Activated naive CD8-positive, alpha-beta T cell treated with anti-CD3 and anti-CD28 coated beads for 36 hours (primary cell): Measurements from ENCODE around the gene STK33. TPM values are rescaled to one million over a fixed set of nuclear protein-coding genes. Genes with fewer than 3 reads are reported as not detected.
A peak's percentile ranks its signal among the peaks of the same experiment; 100 is the strongest.
"Not testable (repeated sequence)": the region's sequence is repeated elsewhere in the genome, so short reads cannot be mapped to it uniquely, and the experiment has no call there.

Experiments used
- DNase-seq: peaks from one replicate; pipeline ENCODE4 v3.0.0; 2021
- H3K27ac Mint-ChIP-seq: one replicate; pipeline ENCODE4 v1.8.0; 2022; ENCODE audit warnings: mild to moderate bottlenecking, moderate library complexity, mixed read lengths
- H3K27me3 Mint-ChIP-seq: one replicate; pipeline ENCODE4 v1.8.0; 2022; ENCODE audit warnings: mild to moderate bottlenecking, mixed read lengths
- H3K36me3 Mint-ChIP-seq: one replicate; pipeline ENCODE4 v1.8.0; 2021; ENCODE audit warnings: mild to moderate bottlenecking, mixed read lengths
- H3K4me1 Mint-ChIP-seq: one replicate; pipeline ENCODE4 v1.8.0; 2021; ENCODE audit warnings: mixed read lengths
- H3K4me3 Mint-ChIP-seq: one replicate; pipeline ENCODE4 v1.8.0; 2022; ENCODE audit warnings: mild to moderate bottlenecking, moderate library complexity, mixed read lengths
- H3K9me3 Mint-ChIP-seq: one replicate; pipeline ENCODE4 v1.8.0; 2022; ENCODE audit warnings: mixed read lengths
- total RNA-seq, 2 experiments: library from RNA; stranded (reverse); gene quantifications; one replicate each; pipeline ENCODE4 v1.2.3, GENCODE V29; 2021

Gene STK33
- total RNA-seq, 2 experiments from 2014 or later = 3.8 to 5.2 TPM

- no peaks in the 10 kb centered on the region for H3K36me3 Mint-ChIP-seq
- H3K27ac Mint-ChIP-seq = peak overlapping the region; percentile 21
- H3K4me3 Mint-ChIP-seq = no peak overlapping the region
- H3K27me3 Mint-ChIP-seq = peaks cover 3% of the 10 kb centered on the region
- no peaks in the 10 kb centered on the region for H3K9me3 Mint-ChIP-seq
- DNase-seq = no peak
- H3K4me1 Mint-ChIP-seq = no peaks in the 10 kb centered on the region
Observed at GRCh38 chr11:8533332-8533731, 60.7 kb downstream of the STK33 start.

GRCh38 chr11:8532475-8532874, 61.6 kb downstream of the STK33 start:
- Mint-ChIP-seq H3K4me1 (no peaks in the 10 kb centered on the region), H3K27me3 (peaks cover 3% of the 10 kb centered on the region), H3K9me3 (no peaks in the 10 kb centered on the region), H3K27ac (no peak overlapping the region), H3K4me3 (no peak overlapping the region), H3K36me3 (no peaks in the 10 kb centered on the region)
- DNase-seq = no peak

- no peak overlapping the region for H3K27ac Mint-ChIP-seq
- no peaks in the 10 kb centered on the region for H3K36me3 Mint-ChIP-seq
- no peak for DNase-seq
- H3K27me3 Mint-ChIP-seq = peaks cover 3% of the 10 kb centered on the region
- H3K4me1 Mint-ChIP-seq = no peaks in the 10 kb centered on the region
- H3K4me3 Mint-ChIP-seq = no peak overlapping the region
- no peaks in the 10 kb centered on the region for H3K9me3 Mint-ChIP-seq
Observed at GRCh38 chr11:8531982-8532381, 62.0 kb downstream of the STK33 start.

DNA sequence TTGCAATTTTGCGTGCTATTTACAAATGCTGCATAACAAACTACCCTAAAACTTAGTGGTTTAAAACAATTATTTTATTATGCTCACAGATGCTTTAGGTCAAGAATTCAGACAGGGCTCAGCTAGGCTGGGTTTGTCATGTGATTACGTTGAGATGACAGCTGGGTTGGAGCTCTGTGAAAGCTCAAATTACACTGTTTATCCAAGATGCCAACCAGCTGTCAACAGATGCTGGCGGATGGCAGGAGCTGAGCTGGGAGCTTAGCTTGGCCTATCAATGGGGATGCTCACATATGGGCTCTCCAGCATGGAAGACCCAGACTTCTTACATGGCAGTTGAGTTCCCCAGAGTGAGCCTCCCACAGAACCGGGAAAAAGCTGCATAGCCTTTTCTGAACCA, 62.7 kb downstream of the STK33 start:
- no peak for DNase-seq
- H3K4me1 Mint-ChIP-seq = no peaks in the 10 kb centered on the region
- no peaks in the 10 kb centered on the region for H3K9me3 Mint-ChIP-seq
- H3K36me3 Mint-ChIP-seq = no peaks in the 10 kb centered on the region
- H3K4me3 Mint-ChIP-seq = no peak overlapping the region
- peaks cover 3% of the 10 kb centered on the region for H3K27me3 Mint-ChIP-seq
- no peak overlapping the region for H3K27ac Mint-ChIP-seq

- H3K4me1 Mint-ChIP-seq = no peaks in the 10 kb centered on the region
Observed at GRCh38 chr11:8527939-8528338, 66.1 kb downstream of the STK33 start.

GRCh38 chr11:8523396-8523795, 70.6 kb downstream of the STK33 start:
- Mint-ChIP-seq H3K4me3 (no peak overlapping the region), H3K9me3 (peaks cover 4% of the 10 kb centered on the region), H3K27me3 (no peaks in the 10 kb centered on the region), H3K36me3 (no peaks in the 10 kb centered on the region), H3K27ac (no peak overlapping the region), H3K4me1 (no peaks in the 10 kb centered on the region)
- DNase-seq = no peak

More at GRCh38 chr11:8527939-8528338, 66.1 kb downstream of the STK33 start:
- Mint-ChIP-seq H3K27me3 (no peaks in the 10 kb centered on the region), H3K4me3 (no peak overlapping the region), H3K36me3 (no peaks in the 10 kb centered on the region), H3K9me3 (no peaks in the 10 kb centered on the region), H3K27ac (no peak overlapping the region)
- DNase-seq = no peak

DNA sequence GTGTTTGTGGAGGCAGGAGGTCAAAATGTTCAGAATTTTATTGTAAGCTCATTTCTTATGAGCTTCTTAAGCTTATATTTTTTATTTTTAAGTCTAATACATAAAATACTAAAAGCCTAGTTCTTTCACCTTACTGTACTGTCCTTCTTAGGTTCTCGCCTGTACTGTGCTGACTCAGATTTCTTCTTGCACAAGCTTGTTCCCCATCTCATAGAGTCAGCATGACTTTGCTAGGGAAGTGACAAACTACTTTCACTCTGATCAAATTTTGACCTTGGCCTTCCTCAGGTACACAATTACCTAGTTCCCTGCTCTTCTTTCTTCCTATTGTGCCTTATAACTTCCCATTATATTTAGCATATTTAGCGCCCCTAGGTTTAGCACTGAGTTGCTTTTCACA, 81.5 kb downstream of the STK33 start:
- no peak for DNase-seq
- H3K9me3 Mint-ChIP-seq = peaks cover 4% of the 10 kb centered on the region
- no peak overlapping the region for H3K27ac Mint-ChIP-seq
- peaks cover 7% of the 10 kb centered on the region for H3K27me3 Mint-ChIP-seq
- H3K4me1 Mint-ChIP-seq = no peaks in the 10 kb centered on the region
- no peaks in the 10 kb centered on the region for H3K36me3 Mint-ChIP-seq
- no peak overlapping the region for H3K4me3 Mint-ChIP-seq

- no peak for DNase-seq
- Mint-ChIP-seq H3K4me1 (no peaks in the 10 kb centered on the region), H3K27me3 (no peaks in the 10 kb centered on the region), H3K9me3 (peaks cover 6% of the 10 kb centered on the region), H3K4me3 (no peak overlapping the region), H3K36me3 (no peaks in the 10 kb centered on the region), H3K27ac (no peak overlapping the region)
Observed at GRCh38 chr11:8503910-8504364, 90.1 kb downstream of the STK33 start.

DNA sequence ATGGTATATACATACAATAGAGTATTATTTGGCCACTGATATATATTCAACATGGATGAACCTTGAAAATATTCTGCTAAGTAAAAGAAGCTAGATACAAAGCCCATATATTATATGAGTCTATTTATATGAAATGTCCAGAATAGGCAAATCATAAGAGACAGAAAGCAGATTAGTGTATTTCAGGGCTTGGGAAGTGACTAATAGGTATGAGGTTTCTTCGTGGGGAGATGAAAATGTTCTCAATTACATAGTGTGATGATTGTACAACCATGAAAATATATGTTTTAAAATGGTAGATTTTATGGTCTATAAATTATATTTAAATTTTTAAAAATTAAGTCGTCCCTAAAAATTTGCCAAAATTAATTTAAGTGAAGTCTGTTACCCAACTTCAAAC, 92.2 kb downstream of the STK33 start:
- Mint-ChIP-seq H3K27me3 (no peaks in the 10 kb centered on the region), H3K4me1 (no peaks in the 10 kb centered on the region), H3K4me3 (no peak overlapping the region), H3K27ac (no peak overlapping the region), H3K36me3 (no peaks in the 10 kb centered on the region), H3K9me3 (peaks cover 14% of the 10 kb centered on the region)
- no peak for DNase-seq

- Mint-ChIP-seq H3K4me1 (no peaks in the 10 kb centered on the region), H3K27ac (no peak overlapping the region), H3K36me3 (no peaks in the 10 kb centered on the region), H3K4me3 (no peak overlapping the region), H3K27me3 (no peaks in the 10 kb centered on the region), H3K9me3 (peaks cover 8% of the 10 kb centered on the region)
- no peak for DNase-seq
Observed at GRCh38 chr11:8488395-8488794, 105.6 kb downstream of the STK33 start.

DNA sequence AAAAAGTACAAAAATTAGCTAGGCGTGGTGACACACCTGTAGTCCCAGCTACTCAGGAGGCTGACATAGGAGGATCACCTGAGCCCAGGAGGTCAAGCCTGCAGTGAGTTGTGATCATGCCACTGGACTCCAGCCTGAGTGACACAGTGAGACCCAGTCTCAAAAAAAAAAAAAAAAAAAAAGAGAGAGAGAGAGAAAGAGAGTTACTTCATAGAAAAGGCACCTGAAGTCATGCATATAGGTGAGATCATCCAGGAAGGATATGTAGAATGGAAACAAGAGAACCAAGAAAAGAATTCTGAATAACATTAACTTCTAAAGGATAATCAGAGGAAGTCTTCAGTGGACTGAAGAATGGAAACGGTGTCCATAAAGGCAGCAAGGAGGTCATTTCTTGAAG, 106.8 kb downstream of the STK33 start:
- Mint-ChIP-seq H3K4me3 (no peak overlapping the region), H3K4me1 (no peaks in the 10 kb centered on the region), H3K9me3 (peaks cover 4% of the 10 kb centered on the region), H3K27ac (no peak overlapping the region), H3K27me3 (no peaks in the 10 kb centered on the region), H3K36me3 (no peaks in the 10 kb centered on the region)
- DNase-seq = no peak

GRCh38 chr11:8484251-8484650, 109.8 kb downstream of the STK33 start:
- DNase-seq = no peak
- no peaks in the 10 kb centered on the region for H3K9me3 Mint-ChIP-seq
- H3K4me3 Mint-ChIP-seq = no peak overlapping the region
- H3K27me3 Mint-ChIP-seq = no peaks in the 10 kb centered on the region
- no peaks in the 10 kb centered on the region for H3K4me1 Mint-ChIP-seq
- H3K36me3 Mint-ChIP-seq = no peaks in the 10 kb centered on the region
- H3K27ac Mint-ChIP-seq = no peak overlapping the region

- Mint-ChIP-seq H3K27me3 (no peaks in the 10 kb centered on the region), H3K4me3 (no peak overlapping the region), H3K27ac (no peak overlapping the region), H3K9me3 (no peaks in the 10 kb centered on the region), H3K36me3 (no peaks in the 10 kb centered on the region), H3K4me1 (no peaks in the 10 kb centered on the region)
- no peak for DNase-seq
Observed at GRCh38 chr11:8480858-8481257, 113.2 kb downstream of the STK33 start.

- H3K27ac Mint-ChIP-seq = no peak overlapping the region
- H3K4me1 Mint-ChIP-seq = no peaks in the 10 kb centered on the region
- no peaks in the 10 kb centered on the region for H3K36me3 Mint-ChIP-seq
- peaks cover 4% of the 10 kb centered on the region for H3K27me3 Mint-ChIP-seq
- H3K9me3 Mint-ChIP-seq = no peaks in the 10 kb centered on the region
- DNase-seq = no peak
- H3K4me3 Mint-ChIP-seq = no peak overlapping the region
Observed at GRCh38 chr11:8477680-8478079, 116.3 kb downstream of the STK33 start.

GRCh38 chr11:8477151-8477550, 116.9 kb downstream of the STK33 start:
- DNase-seq = no peak
- Mint-ChIP-seq H3K36me3 (no peaks in the 10 kb centered on the region), H3K4me1 (no peaks in the 10 kb centered on the region), H3K27me3 (peaks cover 4% of the 10 kb centered on the region), H3K27ac (no peak overlapping the region), H3K4me3 (no peak overlapping the region), H3K9me3 (no peaks in the 10 kb centered on the region)

DNA sequence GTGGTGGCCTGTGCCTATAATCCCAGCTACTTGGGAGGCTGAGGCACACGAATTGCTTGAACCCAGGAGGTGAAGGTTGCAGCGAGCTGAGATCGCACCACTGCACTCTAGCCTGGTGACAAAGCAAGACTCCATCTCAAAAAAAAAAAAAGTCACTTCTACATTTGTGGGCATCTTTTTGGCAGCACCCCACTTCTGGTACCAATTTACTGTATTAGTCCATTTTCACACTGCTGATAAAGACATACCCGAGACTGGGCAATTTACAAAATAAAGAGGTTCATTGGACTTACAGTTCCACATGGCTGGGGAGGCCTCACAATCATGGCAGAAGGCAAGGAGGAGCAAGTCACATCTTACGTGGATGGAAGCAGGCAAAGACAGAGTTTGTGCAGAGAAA, 126.2 kb downstream of the STK33 start:
- H3K36me3 Mint-ChIP-seq, H3K27me3 Mint-ChIP-seq, DNase-seq, H3K4me1 Mint-ChIP-seq, H3K27ac Mint-ChIP-seq, H3K4me3 Mint-ChIP-seq: not testable (repeated sequence)
- peaks cover 15% of the 10 kb centered on the region for H3K9me3 Mint-ChIP-seq

DNA sequence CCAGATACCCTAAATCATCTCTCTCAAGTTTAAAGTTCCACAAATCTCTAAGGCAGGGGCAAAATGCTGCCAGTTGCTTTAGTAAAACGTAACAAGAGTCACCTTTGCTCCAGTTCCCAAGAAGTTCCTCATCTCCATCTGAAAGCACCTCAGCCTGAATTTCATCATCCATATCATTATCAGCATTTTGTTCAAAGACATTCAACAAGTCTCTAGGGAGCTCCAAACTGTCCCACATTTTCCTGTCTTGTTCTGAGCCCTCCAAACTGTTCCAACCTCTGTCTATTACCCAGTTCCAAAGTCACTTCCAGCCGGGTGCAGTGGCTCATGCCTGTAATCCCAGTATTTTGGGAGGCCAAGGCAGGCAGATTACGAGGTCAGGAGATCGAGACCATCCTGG, 126.7 kb downstream of the STK33 start:
- not testable (repeated sequence) for H3K27me3 Mint-ChIP-seq, DNase-seq, H3K4me3 Mint-ChIP-seq, H3K4me1 Mint-ChIP-seq, H3K36me3 Mint-ChIP-seq, H3K27ac Mint-ChIP-seq
- peaks cover 15% of the 10 kb centered on the region for H3K9me3 Mint-ChIP-seq
